Activated B cell treated with CpG ODN at 0.5 μM for 24 hours (primary cell): ENCODE measurements around the gene HNRNPA3. TPM values are rescaled to one million over a fixed set of nuclear protein-coding genes. Genes with fewer than 3 reads are reported as not detected.
A peak's percentile ranks its signal among the peaks of the same experiment; 100 is the strongest.

Source experiments
- ATAC-seq: fragments of 200-7000 bp; cut with Tn5 transposase; one replicate; pipeline ENCODE4 v1.10.0; 2021; ENCODE audit warnings: low read depth, mild to moderate bottlenecking, moderate library complexity
- CTCF ChIA-PET: fragments of 350-600 bp; sonication (Branson Sonifier 250); formaldehyde crosslinking; loops from one replicate; lab custom pipeline; 2021; ENCODE audit warnings: antibody characterized with exemption; lab: Charles Lee
- POLR2A ChIA-PET: fragments of 350-600 bp; sonication (Branson Sonifier 250); formaldehyde crosslinking; loops from one replicate; lab custom pipeline; 2021; ENCODE audit warnings: antibody characterized with exemption; lab: Charles Lee
- DNase-seq: peaks from one replicate; pipeline ENCODE4 v3.0.0; 2022
- H3K27ac Mint-ChIP-seq: one replicate; pipeline ENCODE4 v1.8.0; 2020; ENCODE audit warnings: mixed read lengths
- H3K27me3 Mint-ChIP-seq: one replicate; pipeline ENCODE4 v1.8.0; 2021; ENCODE audit warnings: mixed read lengths
- H3K36me3 Mint-ChIP-seq: one replicate; pipeline ENCODE4 v1.8.0; 2021; ENCODE audit warnings: low read depth, mixed read lengths
- H3K4me1 Mint-ChIP-seq: one replicate; pipeline ENCODE4 v1.8.0; 2021; ENCODE audit warnings: mixed read lengths
- H3K4me3 Mint-ChIP-seq: one replicate; pipeline ENCODE4 v1.8.0; 2020; ENCODE audit warnings: mild to moderate bottlenecking, mixed read lengths
- H3K9me3 Mint-ChIP-seq: one replicate; pipeline ENCODE4 v1.8.0; 2020; ENCODE audit warnings: mixed read lengths
- intact Hi-C: fragments of 100-400 bp; cut with micrococcal nuclease; formaldehyde crosslinking; loops from one replicate; pipeline ENCODE4 v1.15.1; 2024
- total RNA-seq: library from RNA; stranded (reverse); gene quantifications from 2 replicates; pipeline ENCODE4 v1.2.3, GENCODE V29; 2022
- TF ChIP-seq, protein P1 (sequence below): fragments of 200-600 bp; IDR thresholded peaks from one replicate; pipeline ENCODE4 v1.8.0; 2022; ENCODE audit warnings: antibody characterized with exemption, mild to moderate bottlenecking

The HNRNPA3 gene
- total RNA-seq, 1 donor from 2014 or later: 254 TPM

DNA sequence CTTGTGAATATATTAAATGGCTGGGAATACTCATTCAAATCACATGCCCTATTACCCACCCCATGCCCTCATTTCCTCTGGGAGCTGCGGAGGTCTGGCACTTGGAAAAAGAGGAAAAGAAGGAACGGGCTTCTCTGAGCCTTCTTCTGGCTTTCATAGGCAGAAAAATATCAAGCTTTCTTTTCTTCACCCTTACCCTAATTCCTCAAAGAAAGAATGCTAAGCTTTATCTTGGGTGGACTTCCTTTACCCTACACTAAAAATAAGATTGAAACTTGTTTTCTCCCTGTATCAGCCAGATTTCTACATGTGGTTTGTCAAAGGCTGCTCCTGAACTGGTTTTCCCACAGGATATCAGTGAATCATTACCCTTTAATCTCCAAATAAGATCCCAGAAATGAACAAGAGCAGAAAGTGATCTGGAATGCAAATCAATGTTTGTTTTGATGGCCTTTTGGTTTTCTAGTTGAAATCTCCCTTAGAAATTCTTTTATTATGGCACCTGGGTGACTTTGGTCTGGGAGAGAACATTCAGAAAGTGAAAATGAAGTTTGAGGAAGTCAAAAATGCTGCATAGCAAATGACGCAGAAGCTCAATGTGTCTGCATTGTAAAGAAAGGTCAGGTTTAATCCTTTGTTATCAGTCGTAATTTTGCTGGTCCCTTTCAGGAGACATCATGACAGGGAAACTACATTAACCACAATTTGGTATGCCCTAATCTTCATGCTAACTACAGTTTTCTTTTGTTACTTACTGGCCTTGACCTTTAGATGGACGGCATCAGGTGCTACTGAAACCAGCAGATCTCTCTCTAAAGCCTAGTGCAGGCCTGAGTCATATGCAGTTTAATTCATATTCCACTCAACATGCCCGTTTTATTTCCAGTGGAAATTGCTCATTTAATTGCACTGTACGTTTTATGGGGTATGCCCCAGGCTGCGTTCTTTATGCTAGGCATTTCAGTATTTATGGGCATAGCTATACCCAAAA lies 46.6 kb upstream of the HNRNPA3 start:
- CTCF ChIA-PET: interaction anchor here (0.6 to 7.1 kb wide), 23 partner anchors 12 to 1038 kb away, joined by 3 to 166 read pairs (median 5); partner anchors contain the start of genes AGPS, HNRNPA3 and NFE2L2
- Mint-ChIP-seq H3K4me1 (peaks cover 9% of the 10 kb centered on the region), H3K36me3 (no peaks in the 10 kb centered on the region), H3K4me3 (peak overlapping the region; percentile 75), H3K27me3 (no peaks in the 10 kb centered on the region), H3K27ac (no peak overlapping the region), H3K9me3 (no peaks in the 10 kb centered on the region)
- TF ChIP-seq, protein P1, sequence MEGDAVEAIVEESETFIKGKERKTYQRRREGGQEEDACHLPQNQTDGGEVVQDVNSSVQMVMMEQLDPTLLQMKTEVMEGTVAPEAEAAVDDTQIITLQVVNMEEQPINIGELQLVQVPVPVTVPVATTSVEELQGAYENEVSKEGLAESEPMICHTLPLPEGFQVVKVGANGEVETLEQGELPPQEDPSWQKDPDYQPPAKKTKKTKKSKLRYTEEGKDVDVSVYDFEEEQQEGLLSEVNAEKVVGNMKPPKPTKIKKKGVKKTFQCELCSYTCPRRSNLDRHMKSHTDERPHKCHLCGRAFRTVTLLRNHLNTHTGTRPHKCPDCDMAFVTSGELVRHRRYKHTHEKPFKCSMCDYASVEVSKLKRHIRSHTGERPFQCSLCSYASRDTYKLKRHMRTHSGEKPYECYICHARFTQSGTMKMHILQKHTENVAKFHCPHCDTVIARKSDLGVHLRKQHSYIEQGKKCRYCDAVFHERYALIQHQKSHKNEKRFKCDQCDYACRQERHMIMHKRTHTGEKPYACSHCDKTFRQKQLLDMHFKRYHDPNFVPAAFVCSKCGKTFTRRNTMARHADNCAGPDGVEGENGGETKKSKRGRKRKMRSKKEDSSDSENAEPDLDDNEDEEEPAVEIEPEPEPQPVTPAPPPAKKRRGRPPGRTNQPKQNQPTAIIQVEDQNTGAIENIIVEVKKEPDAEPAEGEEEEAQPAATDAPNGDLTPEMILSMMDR: no peak
- DNase-seq (no peak), ATAC-seq (peak; percentile 70)
- POLR2A ChIA-PET: interaction anchor here (0.5 to 4.3 kb wide), 14 partner anchors 10 to 1285 kb away, joined by 3 to 255 read pairs (median 8); partner anchors contain the start of genes AGPS, HNRNPA3, NFE2L2 and PJVK
- intact Hi-C loops: loop anchor here (1.0 to 10.0 kb wide), 4 partner anchors 46 to 1161 kb away; partner anchors contain the start of genes HNRNPA3 and LNPK

DNA sequence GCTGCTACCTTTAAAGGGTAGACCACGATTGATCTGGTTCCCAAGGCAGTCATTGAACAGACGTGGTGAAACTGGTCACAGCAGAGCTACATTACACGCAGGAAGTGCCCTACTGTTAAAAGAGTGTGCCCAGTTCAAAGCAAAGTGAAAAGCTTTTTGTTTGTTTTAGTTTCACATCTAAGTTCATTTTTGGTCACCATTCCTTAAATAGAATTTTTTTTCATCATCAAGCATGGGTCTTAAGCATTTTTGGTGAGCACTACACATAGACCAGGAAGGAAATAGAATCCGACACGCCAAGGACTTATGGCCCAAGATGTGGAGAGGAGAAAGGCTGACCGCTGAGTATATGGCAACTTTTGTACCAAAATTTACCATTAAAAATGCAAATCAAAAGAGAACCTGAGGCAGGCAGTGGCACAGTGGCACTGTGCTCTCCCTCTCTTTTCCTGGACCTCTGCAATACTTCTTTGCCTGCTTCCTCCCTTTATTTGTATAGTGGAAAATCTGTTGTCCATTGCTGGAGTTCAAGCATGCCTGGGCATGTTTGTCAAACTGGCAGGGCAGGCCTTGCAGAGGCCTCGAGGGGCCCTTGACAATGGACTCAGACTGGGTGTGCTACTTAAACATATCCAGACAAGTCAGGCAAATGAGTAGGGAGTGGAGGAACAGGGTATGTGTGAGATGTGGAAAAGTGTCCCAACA lies 42.6 kb upstream of the HNRNPA3 start:
- TF ChIP-seq, protein P1: no peak
- ChIA-PET POLR2A (interaction anchor here (1.6 to 2.9 kb wide), 1 partner anchor 42 kb away, joined by 7 to 14 read pairs; the partner anchor contains the start of gene HNRNPA3), CTCF (interaction anchor here (1.3 kb wide), 1 partner anchor 94 kb away, joined by 4 read pairs; no protein-coding TSS in a partner anchor)
- H3K27me3 Mint-ChIP-seq: no peaks in the 10 kb centered on the region
- H3K36me3 Mint-ChIP-seq: no peaks in the 10 kb centered on the region
- H3K27ac Mint-ChIP-seq: peak overlapping the region; percentile 46
- intact Hi-C loops: loop anchor here (10.0 kb wide), 1 partner anchor 1165 kb away; the partner anchor contains the start of gene LNPK
- peaks cover 13% of the 10 kb centered on the region for H3K4me1 Mint-ChIP-seq
- H3K9me3 Mint-ChIP-seq: no peaks in the 10 kb centered on the region
- H3K4me3 Mint-ChIP-seq: no peak overlapping the region
- ATAC-seq (no peak), DNase-seq (no peak)

DNA sequence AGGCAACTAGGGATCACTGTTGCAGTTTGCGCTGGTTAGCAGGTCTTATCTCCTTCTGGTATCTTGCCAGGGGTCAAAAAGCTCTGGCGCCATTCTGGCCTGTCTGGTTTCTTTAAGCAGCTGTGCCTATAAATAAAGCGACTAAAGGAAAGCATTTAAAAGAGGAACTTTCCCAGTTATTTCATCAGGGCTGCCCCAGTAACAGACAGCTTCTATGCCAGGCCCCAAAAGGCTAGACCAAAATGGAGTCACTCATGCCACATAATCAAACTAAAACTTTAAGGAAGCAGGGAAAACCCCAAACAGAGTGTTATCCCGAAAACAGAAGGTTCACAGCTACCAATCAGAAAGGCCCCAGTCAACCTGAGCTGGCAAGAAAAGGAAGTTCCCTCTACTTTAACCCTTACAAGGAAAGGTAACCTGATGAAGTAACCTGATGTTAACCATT lies 41.2 kb upstream of the HNRNPA3 start:
- H3K27ac Mint-ChIP-seq: peak overlapping the region; percentile 35
- DNase-seq (no peak), ATAC-seq (no peak)
- H3K9me3 Mint-ChIP-seq: no peaks in the 10 kb centered on the region
- intact Hi-C loops: no loop called here
- no peaks in the 10 kb centered on the region for H3K27me3 Mint-ChIP-seq
- POLR2A ChIA-PET: interaction anchor here (1.7 to 2.9 kb wide), 2 partner anchors 41 to 92 kb away, joined by 7 to 14 read pairs; partner anchors contain the start of gene HNRNPA3
- TF ChIP-seq, protein P1: no peak
- peaks cover 13% of the 10 kb centered on the region for H3K4me1 Mint-ChIP-seq
- H3K36me3 Mint-ChIP-seq: no peaks in the 10 kb centered on the region
- H3K4me3 Mint-ChIP-seq: no peak overlapping the region
- CTCF ChIA-PET: no interaction called here

DNA sequence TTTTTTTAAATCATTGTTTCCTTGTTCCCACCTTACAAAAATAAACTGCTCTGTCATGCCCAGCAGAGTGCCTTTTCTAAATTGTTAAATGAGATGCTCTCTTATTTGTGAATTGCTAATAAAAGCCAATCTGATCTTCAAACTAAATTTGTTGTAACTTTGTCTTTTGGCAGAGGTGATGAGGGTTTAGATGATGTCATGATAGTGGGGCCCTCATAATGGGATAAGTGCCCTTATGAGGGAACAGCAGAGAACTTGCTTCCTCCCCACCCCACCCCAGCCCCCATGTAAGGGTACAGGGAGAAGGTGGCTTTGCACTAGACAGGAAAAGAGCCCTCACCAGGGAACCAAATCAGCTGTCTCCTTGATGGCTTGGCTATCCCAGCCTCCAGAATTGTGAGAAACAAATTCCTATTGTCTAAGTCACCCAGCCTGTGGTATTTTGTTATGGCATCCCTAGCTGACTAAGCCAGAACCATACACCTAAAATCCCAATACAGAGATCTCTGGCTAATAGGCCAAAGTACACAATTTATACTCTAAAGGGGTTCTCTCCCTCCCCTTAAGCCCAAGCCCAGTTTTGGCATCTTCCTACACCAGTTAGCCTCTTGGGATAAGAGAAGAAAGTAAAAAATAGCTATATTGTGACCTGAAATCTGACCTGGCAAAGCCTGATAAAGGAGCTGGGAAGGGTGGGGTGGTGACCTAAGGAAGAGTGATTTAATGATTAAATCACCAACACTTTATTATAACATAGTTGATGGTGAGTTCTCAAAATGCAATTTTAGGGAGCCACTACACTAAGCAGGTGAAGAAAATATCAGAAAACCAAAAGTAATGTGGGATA lies 40.3 kb upstream of the HNRNPA3 start:
- peaks cover 13% of the 10 kb centered on the region for H3K4me1 Mint-ChIP-seq
- no peak overlapping the region for H3K27ac Mint-ChIP-seq
- no peak for ATAC-seq
- H3K36me3 Mint-ChIP-seq: no peaks in the 10 kb centered on the region
- DNase-seq: no peak
- intact Hi-C loops: no loop called here
- TF ChIP-seq, protein P1: no peak
- ChIA-PET CTCF (interaction anchor here (1.3 kb wide), 1 partner anchor 24 kb away, joined by 5 read pairs; no protein-coding TSS in a partner anchor), POLR2A (interaction anchor here (1.7 to 2.9 kb wide), 2 partner anchors 40 to 91 kb away, joined by 7 to 14 read pairs; partner anchors contain the start of gene HNRNPA3)
- no peaks in the 10 kb centered on the region for H3K9me3 Mint-ChIP-seq
- H3K27me3 Mint-ChIP-seq: no peaks in the 10 kb centered on the region
- H3K4me3 Mint-ChIP-seq: no peak overlapping the region
